Breast epithelium (tissue), 4 donors: Measurements from ENCODE around the gene CD300E. TPM values are rescaled to one million over a fixed set of nuclear protein-coding genes. Genes with fewer than 3 reads are reported as not detected.
"Not testable (repeated sequence)": the region's sequence is repeated elsewhere in the genome, so short reads cannot be mapped to it uniquely, and the experiment has no call there.

Experiments used
- DNase-seq, 2 donors: peaks; one replicate each; pipeline ENCODE4 v3.0.0-alpha.2; 2019; ENCODE audit warnings: low spot score in 2 of 2
- H3K27ac ChIP-seq, 2 donors: fragments of 200-600 bp; sonication (generic) in 1 of 2; one replicate each; pipeline ENCODE4 v1.5.1; 2016 to 2019; ENCODE audit warnings: mild to moderate bottlenecking in 1 of 2
- H3K27me3 ChIP-seq, 2 donors: fragments of 200-600 bp; sonication (generic) in 1 of 2; one replicate each; pipeline versions ENCODE4 v1.5.1 to v1.6.0; 2017 to 2019; ENCODE audit warnings: control low read depth in 1 of 2, mild to moderate bottlenecking in 1 of 2
- H3K36me3 ChIP-seq: fragments of 200-600 bp; one replicate; pipeline ENCODE4 v1.5.1; 2019
- H3K4me1 ChIP-seq, 2 donors: fragments of 200-600 bp; sonication (generic); one replicate each; pipeline ENCODE4 v1.5.1; 2016 to 2019; ENCODE audit warnings: control low read depth in 1 of 2
- H3K4me3 ChIP-seq, 3 donors: fragments of 200-600 bp; sonication (generic); 1 replicate in 2 of 3; 2 replicates in 1 of 3; pipeline ENCODE4 v1.5.1; 2016 to 2019; ENCODE audit warnings: mild to moderate bottlenecking in 3 of 3, moderate library complexity in 2 of 3
- H3K9me3 ChIP-seq, 2 donors: fragments of 200-600 bp; sonication (generic) in 1 of 2; one replicate each; pipeline ENCODE4 v1.5.1; 2016 to 2019; ENCODE audit warnings: control low read depth in 1 of 2
- CTCF ChIP-seq, 3 donors: fragments of 450-650 bp; IDR thresholded peaks; one replicate each; pipeline ENCODE4 v1.5.1; 2016 to 2017; ENCODE audit warnings: antibody characterized with exemption in 3 of 3, mild to moderate bottlenecking in 3 of 3, moderate library complexity in 3 of 3
- POLR2A ChIP-seq: fragments of 450-650 bp; IDR thresholded peaks from one replicate; pipeline ENCODE4 v1.6.1; 2016; ENCODE audit warnings: antibody characterized with exemption, mild to moderate bottlenecking, moderate library complexity
- POLR2AphosphoS5 ChIP-seq, 3 donors: sonication (generic); formaldehyde crosslinking; IDR thresholded peaks; one replicate each; pipeline ENCODE4 v1.6.1; 2017; ENCODE audit warnings: antibody characterized with exemption in 3 of 3
- intact Hi-C: fragments of 100-400 bp; cut with DNase I; formaldehyde crosslinking; loops from one replicate; pipeline ENCODE4 v1.15.1; 2023; ENCODE audit warnings: low total_unique reads
- total RNA-seq, 3 donors: library from RNA; depleted of rRNA; stranded (reverse); fragments of >200 nt; gene quantifications; one replicate each; pipeline ENCODE4 v1.1.0, GENCODE V29; 2016

CD300E gene
- total RNA-seq, 3 donors from 2014 or later, result under 0.01 to 0.32 (median 0.29) TPM

GRCh38 chr17:74631468-74632450 lies 8.2 kb upstream of the CD300E start:
- Histone ChIP-seq H3K27ac (no peak overlapping the region), H3K4me1 (no peaks in the 10 kb centered on the region)

GRCh38 chr17:74630251-74630650 lies 6.7 kb upstream of the CD300E start:
- H3K27ac ChIP-seq, H3K4me3 ChIP-seq, H3K4me1 ChIP-seq, H3K36me3 ChIP-seq, H3K9me3 ChIP-seq, intact Hi-C loops, DNase-seq: not testable (repeated sequence)
- peaks cover 0 to 21% of the 10 kb centered on the region in 2 donors for H3K27me3 ChIP-seq

More at GRCh38 chr17:74631468-74632450, 8.2 kb upstream of the CD300E start:
- Histone ChIP-seq H3K9me3 (peaks cover 0 to 6% of the 10 kb centered on the region in 2 donors), H3K4me3 (no peak overlapping the region), H3K27me3 (peaks cover 0 to 27% of the 10 kb centered on the region in 2 donors), H3K36me3 (no peaks in the 10 kb centered on the region)
- no peak for TF ChIP-seq CTCF (IDR thresholded peaks at IDR 0.05)
- TF ChIP-seq POLR2A, result no peak
- no peak for TF ChIP-seq POLR2AphosphoS5 (IDR thresholded peaks at IDR 0.05)
- DNase-seq, result no peak
- intact Hi-C loops, result no loop called here

- H3K4me3 ChIP-seq, result no peak overlapping the region
- H3K27ac ChIP-seq, result no peak overlapping the region
- H3K36me3 ChIP-seq, result no peaks in the 10 kb centered on the region
- DNase-seq, result no peak
- intact Hi-C loops, result no loop called here
- no peaks in the 10 kb centered on the region for H3K4me1 ChIP-seq
- H3K27me3 ChIP-seq, result peaks cover 0 to 34% of the 10 kb centered on the region in 2 donors
- H3K9me3 ChIP-seq, result peaks cover 0 to 6% of the 10 kb centered on the region in 2 donors
- TF ChIP-seq CTCF (IDR thresholded peaks at IDR 0.05) (no peak), POLR2AphosphoS5 (IDR thresholded peaks at IDR 0.05) (no peak)
Observed at GRCh38 chr17:74625661-74626060, 2.1 kb upstream of the CD300E start.

GRCh38 chr17:74624131-74624530 lies 593 bp upstream of the CD300E start:
- no peak overlapping the region for H3K4me3 ChIP-seq
- TF ChIP-seq POLR2AphosphoS5 (IDR thresholded peaks at IDR 0.05), result no peak
- TF ChIP-seq POLR2A, result no peak
- no peak for TF ChIP-seq CTCF (IDR thresholded peaks at IDR 0.05)
- no peaks in the 10 kb centered on the region for H3K4me1 ChIP-seq

GRCh38 chr17:74619077-74619673 lies 4.4 kb downstream of the CD300E start:
- H3K27ac ChIP-seq, result no peak overlapping the region
- no peaks in the 10 kb centered on the region for H3K36me3 ChIP-seq
- H3K4me3 ChIP-seq, result no peak overlapping the region
- TF ChIP-seq POLR2A, result no peak
- no peak for TF ChIP-seq CTCF (IDR thresholded peaks at IDR 0.05)
- TF ChIP-seq POLR2AphosphoS5 (IDR thresholded peaks at IDR 0.05), result no peak
- H3K27me3 ChIP-seq, result peaks cover 0 to 33% of the 10 kb centered on the region in 2 donors
- intact Hi-C loops, result no loop called here
- DNase-seq, result no peak
- H3K9me3 ChIP-seq, result no peaks in the 10 kb centered on the region
- no peaks in the 10 kb centered on the region for H3K4me1 ChIP-seq

More at GRCh38 chr17:74624131-74624530, 593 bp upstream of the CD300E start:
- Histone ChIP-seq H3K27ac (no peak overlapping the region), H3K27me3 (peaks cover 0 to 34% of the 10 kb centered on the region in 2 donors), H3K9me3 (no peaks in the 10 kb centered on the region), H3K36me3 (no peaks in the 10 kb centered on the region)
- no peak for DNase-seq
- intact Hi-C loops, result no loop called here
